Lung (tissue), 12 donors: ENCODE results near the gene ZSCAN20. TPM values are rescaled to one million over a fixed set of nuclear protein-coding genes. Genes with fewer than 3 reads are reported as not detected.

Source experiments
- ATAC-seq: fragments of 200-7000 bp; cut with Tn5 transposase; one replicate; pipeline ENCODE4 v1.9.1; 2020; ENCODE audit warnings: moderate number of reproducible peaks; ENCODE audit not compliant: insufficient read depth, low FRiP score
- DNase-seq, 3 donors: peaks; one replicate each; pipeline ENCODE4 v3.0.0-alpha.2; 2013 to 2017
- H3K27ac ChIP-seq, 2 donors: one replicate each; pipeline ENCODE4 v1.5.1; 2013; ENCODE audit warnings: mild to moderate bottlenecking in 2 of 2, moderate library complexity in 2 of 2, control low read depth in 1 of 2, inconsistent platforms in 1 of 2, low read depth in 1 of 2, low read length in 1 of 2
- H3K27me3 ChIP-seq, 3 donors: one replicate each; pipeline ENCODE4 v1.5.1; 2013; ENCODE audit warnings: low read length in 2 of 3; ENCODE audit not compliant: control insufficient read depth in 3 of 3, insufficient read depth in 3 of 3
- H3K36me3 ChIP-seq, 4 donors: one replicate each; pipeline ENCODE4 v1.5.1; 2013; ENCODE audit warnings: low read length in 4 of 4, mild to moderate bottlenecking in 1 of 4, moderate library complexity in 1 of 4; ENCODE audit not compliant: control insufficient read depth in 4 of 4, insufficient read depth in 4 of 4
- H3K4me1 ChIP-seq, 5 donors: one replicate each; pipeline ENCODE4 v1.5.1; 2013; ENCODE audit warnings: low read length in 5 of 5, mild to moderate bottlenecking in 2 of 5, moderate library complexity in 1 of 5; ENCODE audit not compliant: control insufficient read depth in 5 of 5, insufficient read depth in 5 of 5
- H3K4me3 ChIP-seq: one replicate; pipeline ENCODE4 v1.5.1; 2013; ENCODE audit warnings: mild to moderate bottlenecking, control low read depth, moderate library complexity
- H3K9ac ChIP-seq, 2 donors: one replicate each; pipeline ENCODE4 v1.5.1; 2013; ENCODE audit warnings: low read length in 2 of 2, control low read depth in 1 of 2; ENCODE audit not compliant: insufficient read depth in 1 of 2
- H3K9me3 ChIP-seq, 4 donors: one replicate each; pipeline ENCODE4 v1.5.1; 2013; ENCODE audit warnings: low read length in 3 of 4, mild to moderate bottlenecking in 1 of 4, moderate library complexity in 1 of 4; ENCODE audit not compliant: control insufficient read depth in 4 of 4, insufficient read depth in 3 of 4
- CTCF ChIP-seq: IDR thresholded peaks from 2 replicates; pipeline ENCODE4 v1.5.1; 2012; ENCODE audit warnings: mild to moderate bottlenecking; ENCODE audit errors: control extremely low read depth, extremely low read depth
- WGBS, 2 donors: extraction: QIAGEN DNeasy Blood & Tissue Kit; methylation state at CpG; one replicate each; pipeline ENCODE4 v1.1.7; 2013; 5-methylcytosine and 5-hydroxymethylcytosine counted together
- polyA plus RNA-seq, 2 donors: library from polyadenylated mRNA; stranded (reverse); fragments of 200-250 nt; gene quantifications; one replicate each; pipeline ENCODE4 v1.2.1, GENCODE V29; 2013
- total RNA-seq, 2 donors: library from RNA; depleted of rRNA in 1 of 2; stranded (reverse); fragments of >200 nt in 1 of 2; gene quantifications; one replicate each; pipeline ENCODE4 v1.2.1, GENCODE V29; 2014 to 2021
- donor health status: control.
- donor health status: control.
- donor health status: Bipolar disorder and iron deficiency.
- donor health status: healthy.
- donor health status: DM: yes; HTN: yes; CAD: no.

The ZSCAN20 gene
- total and polyA plus RNA-seq, 4 donors = 0.67 to 5.7 (median 3.2) TPM

- 89 to 93% methylated on average over 2 of the region's 2 CpGs for WGBS, 2 donors
- ATAC-seq = no peak
- no peaks in the 10 kb centered on the region for H3K36me3 ChIP-seq
- no peaks in the 10 kb centered on the region for H3K9me3 ChIP-seq
- H3K4me1 ChIP-seq = peaks cover 0 to 46% (median 4%) of the 10 kb centered on the region in 5 donors
- no peak for DNase-seq
- no peak for TF ChIP-seq CTCF
- peaks cover 0 to 8% (median 6%) of the 10 kb centered on the region in 3 donors for H3K27me3 ChIP-seq
- H3K9ac ChIP-seq = no peak overlapping the region
- H3K27ac ChIP-seq = no peak overlapping the region
- H3K4me3 ChIP-seq = no peak overlapping the region
Observed at GRCh38 chr1:33425900-33426299, 46.5 kb upstream of the ZSCAN20 start.

GRCh38 chr1:33426916-33427315 is 45.5 kb upstream of the ZSCAN20 start:
- no peak for TF ChIP-seq CTCF
- no peak overlapping the region for H3K4me3 ChIP-seq
- no peaks in the 10 kb centered on the region for H3K36me3 ChIP-seq
- H3K9me3 ChIP-seq = no peaks in the 10 kb centered on the region
- no peak overlapping the region for H3K9ac ChIP-seq
- peak overlapping the region in 1 of 2 donors; percentile 12 for H3K27ac ChIP-seq
- no peak for ATAC-seq
- 86 to 90% methylated on average over 3 of the region's 3 CpGs for WGBS, 2 donors
- DNase-seq = no peak
- peaks cover 0 to 37% (median 4%) of the 10 kb centered on the region in 5 donors for H3K4me1 ChIP-seq
- H3K27me3 ChIP-seq = peaks cover 0 to 8% (median 6%) of the 10 kb centered on the region in 3 donors

GRCh38 chr1:33428661-33429060 is 43.8 kb upstream of the ZSCAN20 start:
- DNase-seq (no peak), ATAC-seq (no peak)
- TF ChIP-seq CTCF = no peak
- H3K4me1 ChIP-seq = peaks cover 0 to 36% (median 4%) of the 10 kb centered on the region in 5 donors
- WGBS, 2 donors = 92 to 100% methylated on average over 2 of the region's 2 CpGs
- peaks cover 0 to 8% (median 6%) of the 10 kb centered on the region in 3 donors for H3K27me3 ChIP-seq
- H3K27ac ChIP-seq = peak overlapping the region in 1 of 2 donors; percentile 21
- no peak overlapping the region for H3K4me3 ChIP-seq
- no peaks in the 10 kb centered on the region for H3K36me3 ChIP-seq
- no peaks in the 10 kb centered on the region for H3K9me3 ChIP-seq
- H3K9ac ChIP-seq = no peak overlapping the region

- ATAC-seq (no peak), DNase-seq (peak in 1 of 3 donors; percentile 2)
- no peak for TF ChIP-seq CTCF
- Histone ChIP-seq H3K27me3 (peaks cover 0 to 8% (median 6%) of the 10 kb centered on the region in 3 donors), H3K4me1 (peaks cover 0 to 35% (median 4%) of the 10 kb centered on the region in 5 donors), H3K9me3 (no peaks in the 10 kb centered on the region), H3K9ac (no peak overlapping the region), H3K36me3 (no peaks in the 10 kb centered on the region), H3K4me3 (no peak overlapping the region), H3K27ac (peak overlapping the region in 1 of 2 donors; percentile 91)
- WGBS, 2 donors = 98% methylated on average over 2 of the region's 2 CpGs
Observed at GRCh38 chr1:33429332-33429731, 43.1 kb upstream of the ZSCAN20 start.
